Hepatocyte (in vitro differentiated cells): Measurements from ENCODE around the gene IRF3. TPM values are rescaled to one million over a fixed set of nuclear protein-coding genes. Genes with fewer than 3 reads are reported as not detected.

Experiments used
- DNase-seq: peaks from one replicate; pipeline ENCODE4 v3.0.0-alpha.2; 2016; ENCODE audit warnings: low spot score
- H2AFZ ChIP-seq: fragments of 200-600 bp; sonication (generic); 2 replicates; pipeline ENCODE4 v1.6.0; 2016; ENCODE audit warnings: antibody characterized with exemption, mild to moderate bottlenecking
- H3K27ac ChIP-seq: fragments of 200-600 bp; sonication (generic); 2 replicates; pipeline ENCODE4 v1.5.1; 2016; ENCODE audit warnings: mild to moderate bottlenecking
- H3K27me3 ChIP-seq: fragments of 200-600 bp; sonication (generic); 2 replicates; pipeline ENCODE4 v1.6.1; 2016
- H3K36me3 ChIP-seq: fragments of 200-600 bp; sonication (generic); replicated peaks from 2 replicates; pipeline ENCODE4 v1.5.1; 2016; ENCODE audit warnings: low read depth; ENCODE audit not compliant: insufficient read depth
- H3K4me1 ChIP-seq: fragments of 200-600 bp; sonication (generic); 2 replicates; pipeline ENCODE4 v1.5.1; 2016; ENCODE audit warnings: mild to moderate bottlenecking, moderate library complexity; ENCODE audit not compliant: insufficient read depth
- H3K4me2 ChIP-seq: fragments of 200-600 bp; sonication (generic); 2 replicates; pipeline ENCODE4 v1.6.0; 2016
- H3K4me3 ChIP-seq: fragments of 200-600 bp; sonication (generic); 2 replicates; pipeline ENCODE4 v1.5.1; 2016; ENCODE audit warnings: mild to moderate bottlenecking
- H3K79me2 ChIP-seq: fragments of 200-600 bp; sonication (generic); 2 replicates; pipeline ENCODE4 v1.6.0; 2017; ENCODE audit warnings: mild to moderate bottlenecking
- H3K9me2 ChIP-seq: fragments of 200-600 bp; sonication (generic); replicated peaks from 2 replicates; pipeline ENCODE4 v1.6.0; 2017; ENCODE audit warnings: mild to moderate bottlenecking; ENCODE audit not compliant: insufficient read depth
- H3K9me3 ChIP-seq: fragments of 200-600 bp; sonication (generic); 2 replicates; pipeline ENCODE4 v1.5.1; 2016; ENCODE audit warnings: low read depth, mild to moderate bottlenecking
- H4K20me1 ChIP-seq: fragments of 200-600 bp; sonication (generic); 2 replicates; pipeline ENCODE4 v1.6.0; 2016; ENCODE audit warnings: mild to moderate bottlenecking; ENCODE audit not compliant: insufficient read depth, poor library complexity, severe bottlenecking
- CTCF ChIP-seq: fragments of 200-600 bp; sonication (generic); IDR thresholded peaks from 2 replicates; pipeline ENCODE4 v1.5.1; 2016; ENCODE audit warnings: antibody characterized with exemption, mild to moderate bottlenecking; ENCODE audit not compliant: poor library complexity
- EZH2 ChIP-seq: fragments of 200-600 bp; sonication (generic); IDR thresholded peaks from 2 replicates; pipeline ENCODE4 v1.6.1; 2016; ENCODE audit warnings: antibody characterized with exemption, mild to moderate bottlenecking, borderline replicate concordance
- EZH2phosphoT487 ChIP-seq: fragments of 200-600 bp; sonication (generic); IDR thresholded peaks from one replicate; pipeline ENCODE4 v1.6.1; 2018; ENCODE audit warnings: antibody characterized with exemption, mild to moderate bottlenecking, low read depth, moderate library complexity; ENCODE audit not compliant: unreplicated experiment, severe bottlenecking
- whole genome bisulfite sequencing: methylation state at CpG from one replicate; pipeline ENCODE4 v1.1.6; 2016; ENCODE audit warnings: low lambda C conversion rate; ENCODE audit errors: missing lambda C conversion rate; 5-methylcytosine and 5-hydroxymethylcytosine counted together
- polyA plus RNA-seq: library from polyadenylated mRNA; unstranded; fragments of >200 nt; fragmentation: Nextera tagmentation; extraction: Ambion mirVana; gene quantifications from 2 replicates; pipeline ENCODE4 v1.2.1, GENCODE V29; 2016
- total RNA-seq: library from RNA; depleted of rRNA; stranded (reverse); fragments of >200 nt; gene quantifications from 2 replicates; pipeline ENCODE4 v1.2.3, GENCODE V29; 2014

Gene IRF3
- total and polyA plus RNA-seq, 2 experiments from 2014 or later: 38.8 to 55.6 TPM

- DNase-seq: no peak
- no peak overlapping the region for H3K4me2 ChIP-seq
- WGBS: 93% methylated on average over 27 of the region's 40 CpGs
- H3K27me3 ChIP-seq: no peaks in the 10 kb centered on the region
- H3K79me2 ChIP-seq: no peaks in the 10 kb centered on the region
- no peaks in the 10 kb centered on the region for H3K36me3 ChIP-seq
- no peak overlapping the region for H3K27ac ChIP-seq
- TF ChIP-seq CTCF: no peak
- TF ChIP-seq EZH2phosphoT487: no peak
- no peak for TF ChIP-seq EZH2
- H3K4me3 ChIP-seq: no peak overlapping the region
- no peaks in the 10 kb centered on the region for H4K20me1 ChIP-seq
- no peaks in the 10 kb centered on the region for H3K4me1 ChIP-seq
- no peaks in the 10 kb centered on the region for H3K9me3 ChIP-seq
- no peak overlapping the region for H2AFZ ChIP-seq
- H3K9me2 ChIP-seq: no peaks in the 10 kb centered on the region
These were observed 35.7 kb upstream of the IRF3 start for GRCh38 chr19:49701271-49701786.

GRCh38 chr19:49700563-49700962 lies 34.9 kb upstream of the IRF3 start:
- Histone ChIP-seq H3K9me3 (no peaks in the 10 kb centered on the region), H3K27ac (no peak overlapping the region), H4K20me1 (no peaks in the 10 kb centered on the region), H3K9me2 (no peaks in the 10 kb centered on the region), H3K27me3 (no peaks in the 10 kb centered on the region), H3K4me2 (no peak overlapping the region), H3K4me3 (no peak overlapping the region), H3K79me2 (no peaks in the 10 kb centered on the region), H3K36me3 (no peaks in the 10 kb centered on the region), H3K4me1 (no peaks in the 10 kb centered on the region), H2AFZ (no peak overlapping the region)
- WGBS: 80% methylated on average over 11 of the region's 11 CpGs
- TF ChIP-seq EZH2phosphoT487 (no peak), EZH2 (no peak), CTCF (no peak)
- DNase-seq: no peak

GRCh38 chr19:49699364-49699763 lies 33.7 kb upstream of the IRF3 start:
- WGBS: 98% methylated on average over 5 of the region's 5 CpGs
- Histone ChIP-seq H3K9me3 (no peaks in the 10 kb centered on the region), H3K27me3 (no peaks in the 10 kb centered on the region), H3K36me3 (no peaks in the 10 kb centered on the region), H4K20me1 (no peaks in the 10 kb centered on the region), H2AFZ (no peak overlapping the region), H3K4me2 (no peak overlapping the region), H3K79me2 (no peaks in the 10 kb centered on the region), H3K27ac (no peak overlapping the region), H3K4me3 (no peak overlapping the region), H3K9me2 (no peaks in the 10 kb centered on the region), H3K4me1 (no peaks in the 10 kb centered on the region)
- TF ChIP-seq EZH2phosphoT487 (no peak), EZH2 (no peak), CTCF (no peak)
- no peak for DNase-seq

- Histone ChIP-seq H3K4me3 (no peak overlapping the region), H3K9me3 (no peaks in the 10 kb centered on the region), H3K36me3 (no peaks in the 10 kb centered on the region), H3K4me1 (no peaks in the 10 kb centered on the region), H2AFZ (no peak overlapping the region), H3K4me2 (no peak overlapping the region), H3K9me2 (no peaks in the 10 kb centered on the region), H3K27ac (no peak overlapping the region), H4K20me1 (no peaks in the 10 kb centered on the region), H3K27me3 (no peaks in the 10 kb centered on the region), H3K79me2 (no peaks in the 10 kb centered on the region)
- no peak for DNase-seq
- WGBS: 94% methylated on average over 7 of the region's 7 CpGs
- TF ChIP-seq EZH2: no peak
- TF ChIP-seq CTCF: no peak
- no peak for TF ChIP-seq EZH2phosphoT487
These were observed 31.2 kb upstream of the IRF3 start for GRCh38 chr19:49696865-49697264.
